BLaER1 treated with 17β-estradiol and CSF1 and Interleukin-3, amounts not matched to agents 10 nM and 100 nM (cell line): ENCODE measurements around the gene GJC3.

Experiments
- H3K27ac ChIP-seq, 11 experiments: shearing (Covaris generic); formaldehyde crosslinking; 2 replicates each; pipeline ENCODE4 v1.8.1; 2022
- H3K27me3 ChIP-seq, 11 experiments: shearing (Covaris generic); formaldehyde crosslinking; 2 replicates each; pipeline ENCODE4 v1.8.1; 2022
- H3K36me3 ChIP-seq, 11 experiments: shearing (Covaris generic); formaldehyde crosslinking; 2 replicates each; pipeline ENCODE4 v1.8.1; 2022
- H3K4me1 ChIP-seq, 10 experiments: shearing (Covaris generic); formaldehyde crosslinking; 2 replicates each; pipeline ENCODE4 v1.8.1; 2022
- H3K4me2 ChIP-seq, 11 experiments: shearing (Covaris generic); formaldehyde crosslinking; 2 replicates each; pipeline ENCODE4 v1.8.1; 2022
- H3K4me3 ChIP-seq, 10 experiments: shearing (Covaris generic); formaldehyde crosslinking; 2 replicates each; pipeline ENCODE4 v1.8.1; 2022
- H3K9ac ChIP-seq, 11 experiments: shearing (Covaris generic); formaldehyde crosslinking; 2 replicates each; pipeline ENCODE4 v1.8.1; 2022
- H3K9me3 ChIP-seq, 11 experiments: shearing (Covaris generic); formaldehyde crosslinking; replicated peaks in 1 of 11; 2 replicates each; pipeline ENCODE4 v1.8.1; 2022
- H4K20me1 ChIP-seq, 11 experiments: shearing (Covaris generic); formaldehyde crosslinking; 2 replicates each; pipeline ENCODE4 v1.8.1; 2022
- Cebpa-rat ChIP-seq, 11 experiments: shearing (Covaris generic); IDR thresholded peaks; 2 replicates each; pipeline ENCODE4 v1.8.1; 2022

GJC3 gene

DNA sequence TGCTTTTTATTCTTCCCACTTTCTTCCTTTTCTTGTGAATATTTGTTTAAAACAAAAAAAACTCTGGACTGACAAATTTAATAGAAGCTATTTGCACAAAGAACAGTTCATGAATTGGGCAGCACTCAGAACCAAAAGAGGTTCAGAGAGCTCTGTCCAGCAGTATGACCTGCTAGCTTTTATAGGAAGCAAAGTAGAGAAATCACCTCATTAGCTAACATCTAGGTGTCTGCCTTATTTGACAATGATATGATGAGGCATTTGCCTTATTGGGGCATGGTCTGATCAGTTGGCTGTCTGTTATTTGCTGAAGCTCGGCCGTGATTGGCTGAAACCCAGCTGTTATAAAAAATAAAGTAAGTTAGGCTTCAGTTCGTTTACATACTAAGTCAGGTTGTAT is 9.3 kb downstream of the GJC3 start:
- TF ChIP-seq Cebpa-rat (IDR thresholded peaks at IDR 0.05) = no peak
- Histone ChIP-seq H3K9me3 (peaks cover 0 to 20% (median 12%) of the 10 kb centered on the region in 11 experiments; a peak in 10 of 22 replicates), H3K27me3 (no peaks in the 10 kb centered on the region), H3K27ac (peak overlapping the region; percentile 86 to 98 (median 93); a peak in 21 of 22 replicates), H3K4me3 (peak overlapping the region; percentile 79 to 99 (median 92)), H3K36me3 (peaks cover 25 to 42% (median 35%) of the 10 kb centered on the region in 11 experiments; a peak in 21 of 22 replicates), H3K4me1 (peaks cover 23 to 45% (median 39%) of the 10 kb centered on the region in 10 experiments), H3K9ac (peak overlapping the region; percentile 89 to 98 (median 94); a peak in 21 of 22 replicates), H3K4me2 (peak overlapping the region; percentile 86 to 99 (median 93)), H4K20me1 (peaks cover 27 to 40% (median 36%) of the 10 kb centered on the region in 11 experiments; a peak in 20 of 22 replicates)

GRCh38 chr7:99919814-99920112 is 9.7 kb downstream of the GJC3 start:
- H3K36me3 ChIP-seq = peaks cover 29 to 45% (median 39%) of the 10 kb centered on the region in 11 experiments; a peak in 21 of 22 replicates
- TF ChIP-seq Cebpa-rat (IDR thresholded peaks at IDR 0.05) = no peak
- peaks cover 23 to 45% (median 39%) of the 10 kb centered on the region in 10 experiments for H3K4me1 ChIP-seq
- no peaks in the 10 kb centered on the region for H3K27me3 ChIP-seq
- H3K4me3 ChIP-seq = peak overlapping the region; percentile 79 to 99 (median 92)
- H4K20me1 ChIP-seq = peaks cover 31 to 44% (median 40%) of the 10 kb centered on the region in 11 experiments; a peak in 20 of 22 replicates
- H3K27ac ChIP-seq = peak overlapping the region; percentile 86 to 98 (median 93)
- peak overlapping the region; percentile 86 to 99 (median 93) for H3K4me2 ChIP-seq
- peak overlapping the region; percentile 89 to 98 (median 94) for H3K9ac ChIP-seq
- H3K9me3 ChIP-seq = peaks cover 0 to 20% (median 12%) of the 10 kb centered on the region in 11 experiments; a peak in 10 of 22 replicates

- peak within 1 kb of the TSS; percentile 89 to 98 (median 94) for H3K9ac ChIP-seq
- H3K36me3 ChIP-seq = peaks cover 30 to 51% (median 40%) of the 10 kb centered on the region in 11 experiments; a peak in 21 of 22 replicates
- H3K9me3 ChIP-seq = peaks cover 0 to 20% (median 12%) of the 10 kb centered on the region in 11 experiments; a peak in 10 of 22 replicates
- H3K27ac ChIP-seq = peak within 1 kb of the TSS; percentile 86 to 98 (median 93)
- peak within 1 kb of the TSS; percentile 86 to 99 (median 93) for H3K4me2 ChIP-seq
- TF ChIP-seq Cebpa-rat (IDR thresholded peaks at IDR 0.05) = no peak
- H3K27me3 ChIP-seq = no peaks in the 10 kb centered on the region
- H3K4me1 ChIP-seq = peaks cover 27 to 46% (median 43%) of the 10 kb centered on the region in 10 experiments
- peaks cover 36 to 49% (median 46%) of the 10 kb centered on the region in 11 experiments for H4K20me1 ChIP-seq
- H3K4me3 ChIP-seq = peak within 1 kb of the TSS; percentile 79 to 99 (median 92)
These were observed 10.2 kb downstream of the GJC3 start, which contains the start of gene TRIM4 for GRCh38 chr7:99918959-99919813. TRIM4 (minus strand) TSS chr7:99919530; CDS start chr7:99919401, 129 bp downstream.

DNA sequence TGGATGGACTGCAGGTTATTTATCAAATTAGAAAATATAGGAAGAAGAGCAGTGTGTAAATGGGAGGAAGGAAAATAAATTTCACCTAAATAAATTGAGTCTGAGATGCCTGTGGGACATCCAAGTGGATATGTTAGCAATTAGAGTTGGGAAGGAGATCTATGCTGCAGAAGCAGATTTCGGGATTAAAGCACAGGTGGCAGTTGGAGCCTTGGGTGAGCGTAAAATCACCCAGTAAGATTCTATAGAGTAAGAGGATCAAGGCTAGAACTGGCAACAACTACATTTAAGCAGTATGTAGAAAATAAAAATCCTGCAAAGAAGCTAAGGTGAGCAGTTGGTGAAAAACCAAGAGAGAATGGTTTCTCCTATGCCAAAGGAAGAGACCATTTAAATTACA is 18.4 kb downstream of the GJC3 start:
- Histone ChIP-seq H3K9ac (peak overlapping the region in 1 of 11 experiments; percentile 17; a peak in 4 of 22 replicates), H3K4me1 (peaks cover 9 to 31% (median 24%) of the 10 kb centered on the region in 10 experiments), H3K4me3 (no peak overlapping the region), H3K27ac (no peak overlapping the region), H3K27me3 (no peaks in the 10 kb centered on the region), H3K4me2 (peak overlapping the region in 8 of 11 experiments; percentile 9 to 55 (median 26); a peak in 13 of 22 replicates), H3K36me3 (peaks cover 61 to 87% (median 77%) of the 10 kb centered on the region in 11 experiments), H3K9me3 (no peaks in the 10 kb centered on the region), H4K20me1 (peaks cover 53 to 94% (median 74%) of the 10 kb centered on the region in 11 experiments; a peak in 21 of 22 replicates)
- no peak for TF ChIP-seq Cebpa-rat (IDR thresholded peaks at IDR 0.05)

DNA sequence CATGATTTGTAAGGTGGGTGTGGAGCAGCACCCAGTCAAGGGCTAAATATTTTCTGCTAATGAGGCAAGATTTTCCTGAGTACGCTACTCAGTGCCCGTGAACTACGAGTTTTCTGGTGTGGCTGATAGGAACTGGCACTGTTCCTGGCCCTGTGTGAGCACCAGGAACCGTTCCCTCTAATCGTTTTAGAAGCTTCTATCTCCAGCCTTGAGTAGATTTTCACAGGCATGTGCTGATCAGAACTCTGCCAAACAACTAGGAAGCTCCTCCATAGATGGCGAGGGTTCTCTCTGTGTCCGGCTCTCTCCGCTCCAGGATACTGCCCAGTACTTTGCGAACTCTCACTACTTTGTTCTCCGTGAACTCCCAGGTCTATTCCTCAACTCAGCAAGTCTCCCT is 27.8 kb downstream of the GJC3 start:
- H3K36me3 ChIP-seq = peaks cover 86 to 99% (median 91%) of the 10 kb centered on the region in 11 experiments
- H3K9ac ChIP-seq = no peak overlapping the region
- no peak overlapping the region for H3K4me3 ChIP-seq
- H3K27me3 ChIP-seq = no peaks in the 10 kb centered on the region
- no peak overlapping the region for H3K27ac ChIP-seq
- H4K20me1 ChIP-seq = peaks cover 0 to 16% (median 2%) of the 10 kb centered on the region in 11 experiments; a peak in 8 of 22 replicates
- H3K4me1 ChIP-seq = peaks cover 0 to 10% (median 0%) of the 10 kb centered on the region in 10 experiments; a peak in 2 of 20 replicates
- peaks cover 0 to 10% (median 5%) of the 10 kb centered on the region in 11 experiments; a peak in 11 of 22 replicates for H3K9me3 ChIP-seq
- no peak for TF ChIP-seq Cebpa-rat (IDR thresholded peaks at IDR 0.05)
- no peak overlapping the region for H3K4me2 ChIP-seq

DNA sequence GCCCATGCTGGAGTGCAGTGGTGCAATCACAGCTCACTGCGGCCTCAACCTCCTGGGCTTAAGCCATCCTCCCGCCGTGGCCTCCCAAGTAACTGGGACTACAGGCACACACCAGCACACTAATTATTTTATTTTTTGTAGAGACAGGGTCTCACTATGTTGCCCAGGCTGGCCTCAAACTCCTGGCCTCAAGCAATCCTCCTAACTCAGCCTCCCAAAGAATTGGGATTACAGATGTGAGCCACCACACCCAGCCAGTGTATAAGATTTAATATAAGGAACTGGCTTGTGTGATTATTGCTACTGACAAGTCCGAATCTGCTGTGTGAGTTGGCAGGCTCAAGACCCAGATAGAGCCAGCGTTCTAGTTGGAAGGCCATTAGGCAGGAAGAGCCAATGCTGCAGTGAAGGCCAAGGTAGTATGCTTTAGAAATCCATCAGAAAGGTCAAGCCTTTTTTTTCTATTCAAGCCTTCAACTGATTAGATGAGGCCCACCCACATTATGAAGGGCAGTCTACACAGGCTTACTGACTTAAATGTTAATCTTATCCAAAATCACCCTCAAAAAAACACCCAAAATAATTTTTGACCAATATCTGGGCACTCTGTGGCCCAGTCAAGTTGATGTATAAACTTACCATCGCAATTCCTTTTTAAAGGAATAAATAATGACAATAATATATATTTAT is 29.4 kb downstream of the GJC3 start:
- Histone ChIP-seq H3K36me3 (peaks cover 70 to 84% (median 75%) of the 10 kb centered on the region in 11 experiments), H3K9me3 (peaks cover 0 to 10% (median 5%) of the 10 kb centered on the region in 11 experiments; a peak in 11 of 22 replicates), H3K9ac (no peak overlapping the region), H3K4me1 (peaks cover 0 to 10% (median 0%) of the 10 kb centered on the region in 10 experiments; a peak in 2 of 20 replicates), H3K27ac (no peak overlapping the region), H3K4me2 (no peak overlapping the region), H3K4me3 (no peak overlapping the region), H4K20me1 (peaks cover 0 to 7% (median 0%) of the 10 kb centered on the region in 11 experiments; a peak in 3 of 22 replicates), H3K27me3 (no peaks in the 10 kb centered on the region)
- no peak for TF ChIP-seq Cebpa-rat (IDR thresholded peaks at IDR 0.05)

GRCh38 chr7:99898836-99899235 is 30.6 kb downstream of the GJC3 start:
- peaks cover 58 to 72% (median 64%) of the 10 kb centered on the region in 11 experiments for H3K36me3 ChIP-seq
- H3K27ac ChIP-seq = no peak overlapping the region
- no peak overlapping the region for H3K4me3 ChIP-seq
- peaks cover 0 to 10% (median 0%) of the 10 kb centered on the region in 10 experiments; a peak in 2 of 20 replicates for H3K4me1 ChIP-seq
- peaks cover 0 to 10% (median 5%) of the 10 kb centered on the region in 11 experiments; a peak in 11 of 22 replicates for H3K9me3 ChIP-seq
- H4K20me1 ChIP-seq = peaks cover 0 to 7% (median 0%) of the 10 kb centered on the region in 11 experiments; a peak in 2 of 22 replicates
- no peak for TF ChIP-seq Cebpa-rat (IDR thresholded peaks at IDR 0.05)
- H3K9ac ChIP-seq = no peak overlapping the region
- H3K27me3 ChIP-seq = no peaks in the 10 kb centered on the region
- no peak overlapping the region for H3K4me2 ChIP-seq

DNA sequence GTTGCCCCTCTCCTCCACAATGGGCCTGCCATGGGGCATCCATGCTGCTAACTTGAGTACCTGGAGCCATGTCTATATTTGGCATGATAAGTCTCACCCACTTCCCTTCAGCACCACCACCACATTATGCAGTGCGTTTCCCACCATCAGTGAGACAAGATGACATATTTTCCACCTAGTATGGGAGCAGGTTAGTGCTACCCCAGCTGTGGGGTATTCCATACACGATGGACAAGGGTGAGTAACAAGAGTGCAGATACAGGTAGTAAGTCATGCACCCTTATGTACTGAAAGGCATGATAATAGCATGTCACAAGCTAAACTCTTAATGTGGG is 31.4 kb downstream of the GJC3 start:
- no peak overlapping the region for H3K9ac ChIP-seq
- peaks cover 0 to 10% (median 5%) of the 10 kb centered on the region in 11 experiments; a peak in 11 of 22 replicates for H3K9me3 ChIP-seq
- no peak for TF ChIP-seq Cebpa-rat (IDR thresholded peaks at IDR 0.05)
- H3K4me1 ChIP-seq = peaks cover 0 to 10% (median 0%) of the 10 kb centered on the region in 10 experiments; a peak in 2 of 20 replicates
- peaks cover 0 to 7% (median 0%) of the 10 kb centered on the region in 11 experiments; a peak in 2 of 22 replicates for H4K20me1 ChIP-seq
- no peaks in the 10 kb centered on the region for H3K27me3 ChIP-seq
- no peak overlapping the region for H3K4me2 ChIP-seq
- H3K4me3 ChIP-seq = no peak overlapping the region
- H3K36me3 ChIP-seq = peaks cover 50 to 66% (median 57%) of the 10 kb centered on the region in 11 experiments
- H3K27ac ChIP-seq = no peak overlapping the region
